OCI-LY1 (cell line): ENCODE results near the gene RAD51B.

Experiments used
- H2AFZ ChIP-seq: fragments of 200-600 bp; sonication (generic), shearing (Covaris generic); 2 replicates; pipeline ENCODE4 v1.6.0; 2014; ENCODE audit warnings: antibody characterized with exemption, mild to moderate bottlenecking, low read length
- H3F3A ChIP-seq: fragments of 200-600 bp; sonication (generic), shearing (Covaris generic); 2 replicates; pipeline ENCODE4 v1.6.0; 2014; ENCODE audit warnings: mild to moderate bottlenecking, antibody characterized with exemption, low read length, moderate library complexity; ENCODE audit not compliant: insufficient read depth
- H3K27ac ChIP-seq: fragments of 200-600 bp; sonication (generic); 2 replicates; pipeline ENCODE4 v1.5.1; 2014; ENCODE audit warnings: low read length, mixed run types, mild to moderate bottlenecking, low read depth; ENCODE audit not compliant: poor library complexity, severe bottlenecking
- H3K27me3 ChIP-seq: fragments of 200-600 bp; sonication (generic); 2 replicates; pipeline ENCODE4 v1.6.0; 2014; ENCODE audit warnings: antibody characterized with exemption, mild to moderate bottlenecking, low read length, moderate library complexity; ENCODE audit not compliant: insufficient read depth
- H3K36me3 ChIP-seq: fragments of 200-600 bp; sonication (generic); 2 replicates; pipeline ENCODE4 v1.6.1; 2014; ENCODE audit warnings: mild to moderate bottlenecking, antibody characterized with exemption, low read length, moderate library complexity, mixed read lengths; ENCODE audit not compliant: insufficient read depth
- H3K4me1 ChIP-seq: fragments of 200-600 bp; sonication (generic); 2 replicates; pipeline ENCODE4 v1.5.1; 2014; ENCODE audit warnings: mild to moderate bottlenecking, low read length, moderate library complexity; ENCODE audit not compliant: insufficient read depth, severe bottlenecking
- H3K4me2 ChIP-seq: fragments of 200-600 bp; sonication (generic), shearing (Covaris generic); 2 replicates; pipeline ENCODE4 v1.6.1; 2014; ENCODE audit warnings: low read length
- H3K4me3 ChIP-seq: fragments of 200-600 bp; sonication (generic); 2 replicates; pipeline ENCODE4 v1.5.1; 2014; ENCODE audit warnings: low read length, low read depth, mild to moderate bottlenecking, mixed read lengths; ENCODE audit not compliant: poor library complexity, severe bottlenecking
- H3K79me2 ChIP-seq: fragments of 200-600 bp; shearing (Covaris generic); 2 replicates; pipeline ENCODE4 v1.6.1; 2016; ENCODE audit warnings: mixed run types, low read length, mixed read lengths; ENCODE audit not compliant: insufficient read depth
- H3K9ac ChIP-seq: fragments of 200-600 bp; sonication (generic), shearing (Covaris generic); 2 replicates; pipeline ENCODE4 v1.6.1; 2014; ENCODE audit warnings: mild to moderate bottlenecking, low read length, mixed read lengths
- H3K9me2 ChIP-seq: fragments of 200-600 bp; sonication (generic), shearing (Covaris generic); 2 replicates; pipeline ENCODE4 v1.6.1; 2014; ENCODE audit warnings: low read depth, mild to moderate bottlenecking, low read length, mixed read lengths
- H3K9me3 ChIP-seq: fragments of 200-600 bp; shearing (Covaris generic); 2 replicates; pipeline ENCODE4 v1.6.1; 2014; ENCODE audit warnings: low read length, mixed read lengths
- H4K20me1 ChIP-seq: fragments of 200-600 bp; sonication (generic), shearing (Covaris generic); 2 replicates; pipeline ENCODE4 v1.6.0; 2016; ENCODE audit warnings: mild to moderate bottlenecking, low read length; ENCODE audit not compliant: insufficient read depth
- EZH2 ChIP-seq: fragments of 200-600 bp; sonication (generic), shearing (Covaris generic); IDR thresholded peaks from 2 replicates; pipeline ENCODE4 v1.8.0; 2017; ENCODE audit warnings: borderline replicate concordance, mixed run types, mild to moderate bottlenecking, antibody characterized with exemption, low read length, moderate library complexity, mixed read lengths
- TF ChIP-seq, protein P1 (sequence below): fragments of 200-600 bp; sonication (generic), shearing (Covaris generic); IDR thresholded peaks from 2 replicates; pipeline ENCODE4 v1.5.1; 2017; ENCODE audit warnings: mild to moderate bottlenecking, antibody characterized with exemption, low read length, moderate library complexity, mixed read lengths

RAD51B gene

DNA sequence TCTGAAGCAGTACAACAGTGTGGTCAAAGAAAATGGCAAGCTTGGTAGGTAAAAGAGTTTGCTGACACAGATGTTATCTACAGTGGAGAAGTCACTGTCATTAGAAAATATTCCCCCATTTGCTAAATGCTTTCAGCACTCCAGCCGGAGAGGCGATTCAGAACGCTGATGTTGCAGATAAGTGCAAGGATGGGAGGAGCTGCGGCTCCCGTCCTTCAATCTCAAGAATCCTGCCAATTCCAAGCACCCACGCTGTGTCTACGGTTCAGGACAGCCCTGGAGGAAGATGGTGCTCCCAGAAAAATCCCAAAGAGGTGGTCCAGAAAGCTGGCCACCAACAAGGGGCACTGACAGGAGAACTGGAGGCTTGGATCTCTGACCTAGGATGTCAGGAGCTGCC, 894.2 kb downstream of the RAD51B start:
- Histone ChIP-seq H3K27me3 (no peaks in the 10 kb centered on the region), H3F3A (no peaks in the 10 kb centered on the region), H3K9me2 (no peaks in the 10 kb centered on the region), H4K20me1 (no peaks in the 10 kb centered on the region), H2AFZ (no peak overlapping the region), H3K4me3 (no peak overlapping the region), H3K27ac (no peak overlapping the region), H3K9ac (no peak overlapping the region), H3K79me2 (no peaks in the 10 kb centered on the region), H3K36me3 (no peaks in the 10 kb centered on the region), H3K4me2 (no peak overlapping the region), H3K9me3 (no peaks in the 10 kb centered on the region), H3K4me1 (no peaks in the 10 kb centered on the region)
- TF ChIP-seq EZH2: no peak
- TF ChIP-seq, protein P1, sequence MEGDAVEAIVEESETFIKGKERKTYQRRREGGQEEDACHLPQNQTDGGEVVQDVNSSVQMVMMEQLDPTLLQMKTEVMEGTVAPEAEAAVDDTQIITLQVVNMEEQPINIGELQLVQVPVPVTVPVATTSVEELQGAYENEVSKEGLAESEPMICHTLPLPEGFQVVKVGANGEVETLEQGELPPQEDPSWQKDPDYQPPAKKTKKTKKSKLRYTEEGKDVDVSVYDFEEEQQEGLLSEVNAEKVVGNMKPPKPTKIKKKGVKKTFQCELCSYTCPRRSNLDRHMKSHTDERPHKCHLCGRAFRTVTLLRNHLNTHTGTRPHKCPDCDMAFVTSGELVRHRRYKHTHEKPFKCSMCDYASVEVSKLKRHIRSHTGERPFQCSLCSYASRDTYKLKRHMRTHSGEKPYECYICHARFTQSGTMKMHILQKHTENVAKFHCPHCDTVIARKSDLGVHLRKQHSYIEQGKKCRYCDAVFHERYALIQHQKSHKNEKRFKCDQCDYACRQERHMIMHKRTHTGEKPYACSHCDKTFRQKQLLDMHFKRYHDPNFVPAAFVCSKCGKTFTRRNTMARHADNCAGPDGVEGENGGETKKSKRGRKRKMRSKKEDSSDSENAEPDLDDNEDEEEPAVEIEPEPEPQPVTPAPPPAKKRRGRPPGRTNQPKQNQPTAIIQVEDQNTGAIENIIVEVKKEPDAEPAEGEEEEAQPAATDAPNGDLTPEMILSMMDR: no peak

DNA sequence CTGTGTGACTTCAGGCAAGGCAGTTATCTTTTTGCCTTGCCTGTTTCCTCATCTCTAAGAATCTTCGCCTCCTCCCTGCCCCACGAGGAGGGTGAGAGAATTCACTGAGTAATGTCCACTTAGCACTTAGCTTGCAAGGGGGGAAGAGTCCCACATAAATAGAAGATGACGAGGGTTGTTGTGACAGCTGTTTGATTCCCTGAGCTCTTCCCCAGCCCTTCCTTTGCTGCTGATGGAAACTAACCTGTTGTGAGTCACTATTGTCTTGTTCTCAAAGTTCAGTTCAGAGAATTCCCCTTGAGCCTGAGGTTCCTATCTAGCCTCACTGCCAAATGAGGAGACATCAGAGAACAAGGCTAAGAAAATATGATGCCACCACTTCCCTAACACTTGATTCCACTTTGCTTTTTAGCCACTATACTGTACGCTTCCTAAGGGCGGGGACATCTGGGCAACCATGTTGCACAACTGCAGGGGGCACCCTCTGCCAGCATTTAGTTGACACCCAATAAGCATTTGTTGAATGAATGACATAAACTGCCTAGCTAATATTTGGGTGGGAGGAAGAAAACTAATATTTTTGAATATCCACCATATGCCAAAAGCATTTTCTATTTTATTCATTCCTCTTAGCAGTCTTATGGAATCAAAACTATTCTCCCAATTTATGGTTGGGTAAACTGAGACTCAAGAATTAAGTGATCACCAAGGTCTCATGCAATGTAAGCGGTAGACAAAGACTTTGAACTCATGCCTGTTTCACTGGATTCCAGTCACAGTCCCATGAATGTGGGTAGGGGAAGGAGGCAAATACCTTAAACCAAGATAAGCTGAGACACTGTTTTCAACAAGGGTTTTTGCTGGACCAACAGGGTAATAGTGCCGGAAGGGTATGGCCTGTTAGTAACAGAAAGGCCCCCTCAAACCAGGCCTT, 895.7 kb downstream of the RAD51B start:
- no peaks in the 10 kb centered on the region for H4K20me1 ChIP-seq
- no peak overlapping the region for H3K27ac ChIP-seq
- H3K27me3 ChIP-seq: 0 out of 2 replicates have a peak, but pooled peaks cover 4% of the 10 kb centered on the region
- H3K4me3 ChIP-seq: no peak overlapping the region
- H3K9ac ChIP-seq: no peak overlapping the region
- no peak overlapping the region for H3K4me2 ChIP-seq
- TF ChIP-seq, protein P1: no peak
- TF ChIP-seq EZH2: no peak
- H2AFZ ChIP-seq: no peak overlapping the region
- H3K79me2 ChIP-seq: no peaks in the 10 kb centered on the region
- no peaks in the 10 kb centered on the region for H3K9me3 ChIP-seq
- no peaks in the 10 kb centered on the region for H3K9me2 ChIP-seq
- no peaks in the 10 kb centered on the region for H3K4me1 ChIP-seq
- H3K36me3 ChIP-seq: no peaks in the 10 kb centered on the region
- H3F3A ChIP-seq: no peaks in the 10 kb centered on the region

GRCh38 chr14:68716698-68717097, 897.1 kb downstream of the RAD51B start:
- no peaks in the 10 kb centered on the region for H3K9me2 ChIP-seq
- no peak overlapping the region for H3K27ac ChIP-seq
- H3K9me3 ChIP-seq: no peaks in the 10 kb centered on the region
- no peak overlapping the region for H2AFZ ChIP-seq
- H3K27me3 ChIP-seq: 0 out of 2 replicates have a peak, but pooled peaks cover 4% of the 10 kb centered on the region
- H3K79me2 ChIP-seq: no peaks in the 10 kb centered on the region
- no peak overlapping the region for H3K4me3 ChIP-seq
- H3F3A ChIP-seq: no peaks in the 10 kb centered on the region
- H3K4me2 ChIP-seq: no peak overlapping the region
- no peak overlapping the region for H3K9ac ChIP-seq
- no peaks in the 10 kb centered on the region for H3K4me1 ChIP-seq
- no peak for TF ChIP-seq EZH2
- TF ChIP-seq, protein P1: no peak
- H3K36me3 ChIP-seq: no peaks in the 10 kb centered on the region
- H4K20me1 ChIP-seq: no peaks in the 10 kb centered on the region
